NCI-H1436 treated with DMSO at 0.1 percent for 48 hours (cell line): Measurements from ENCODE around the gene KBTBD8.

ENCODE experiments used
- DNase-seq: peaks from one replicate; lab custom pipeline; 2025; lab: John Stamatoyannopoulos, UW

KBTBD8 gene

GRCh38 chr3:66998113-66998903, at the start of gene KBTBD8:
KBTBD8 (plus strand) TSS chr3:66998307; CDS start chr3:66998356, 49 bp downstream.
- peak; percentile 82 for DNase-seq

GRCh38 chr3:66948838-66949237, 49.3 kb upstream of the KBTBD8 start:
- no peak for DNase-seq

- no peak for DNase-seq
Measured at GRCh38 chr3:66949898-66950297, 48.2 kb upstream of the KBTBD8 start.

- no peak for DNase-seq
Measured at GRCh38 chr3:66952357-66952756, 45.8 kb upstream of the KBTBD8 start.

GRCh38 chr3:66953934-66954445, 44.1 kb upstream of the KBTBD8 start:
- DNase-seq, result no peak

GRCh38 chr3:66956742-66957141, 41.4 kb upstream of the KBTBD8 start:
- DNase-seq, result no peak

GRCh38 chr3:66957367-66957766, 40.7 kb upstream of the KBTBD8 start:
- DNase-seq, result no peak

GRCh38 chr3:66958067-66958466, 40.0 kb upstream of the KBTBD8 start:
- DNase-seq, result no peak

- no peak for DNase-seq
Measured at GRCh38 chr3:66962664-66963063, 35.4 kb upstream of the KBTBD8 start.

GRCh38 chr3:66971245-66971644, 26.9 kb upstream of the KBTBD8 start:
- no peak for DNase-seq

- DNase-seq, result no peak
Measured at GRCh38 chr3:66971891-66972551, 26.1 kb upstream of the KBTBD8 start.

GRCh38 chr3:66980791-66981190, 17.3 kb upstream of the KBTBD8 start:
- no peak for DNase-seq

- DNase-seq, result no peak
Measured at GRCh38 chr3:66983101-66983500, 15.0 kb upstream of the KBTBD8 start.

- no peak for DNase-seq
Measured at GRCh38 chr3:66985336-66985920, 12.7 kb upstream of the KBTBD8 start.

- no peak for DNase-seq
Measured at GRCh38 chr3:66986406-66986805, 11.7 kb upstream of the KBTBD8 start.

GRCh38 chr3:66989241-66989640, 8.9 kb upstream of the KBTBD8 start:
- DNase-seq, result no peak

GRCh38 chr3:66989860-66990696, 8.0 kb upstream of the KBTBD8 start:
- DNase-seq, result no peak

GRCh38 chr3:66991459-66991858, 6.6 kb upstream of the KBTBD8 start:
- no peak for DNase-seq

GRCh38 chr3:66993082-66993481, 5.0 kb upstream of the KBTBD8 start:
- DNase-seq, result no peak

- no peak for DNase-seq
Measured at GRCh38 chr3:66994588-66994987, 3.5 kb upstream of the KBTBD8 start.

GRCh38 chr3:66996696-66997095, 1.4 kb upstream of the KBTBD8 start:
- DNase-seq, result no peak

- no peak for DNase-seq
Measured at GRCh38 chr3:66997560-66998112, 471 bp upstream of the KBTBD8 start.
